Endothelial cell of umbilical vein (primary cell): ENCODE results near the gene ANKRD44. TPM values are rescaled to one million over a fixed set of nuclear protein-coding genes. Genes with fewer than 3 reads are reported as not detected.

Experiments used
- BruUV-seq: library from RNA; stranded (reverse); fragments of 400-500 nt; replicated peaks from 2 replicates; lab custom pipeline; 2021; lab: Mats Ljungman, UMichigan
- CTCF ChIA-PET: fragments of 300-600, 350-600 bp; sonication (Branson Sonifier 250); formaldehyde crosslinking; loops from one replicate; lab custom pipeline; 2021; ENCODE audit warnings: antibody characterized with exemption, inconsistent platforms; lab: Charles Lee
- POLR2A ChIA-PET: fragments of 300-600, 350-600 bp; sonication (Branson Sonifier 250); formaldehyde crosslinking; loops from one replicate; lab custom pipeline; 2021; ENCODE audit warnings: antibody characterized with exemption, inconsistent platforms; lab: Charles Lee
- DNase-seq: peaks from one replicate; pipeline ENCODE4 v3.0.0-alpha.2; 2011; ENCODE audit warnings: low read depth, low spot score
- FAIRE-seq: peaks from 2 replicates; lab custom pipeline; 2011; peaks lifted over from hg19 to GRCh38; lab: Jason Lieb, UNC
- H2AFZ ChIP-seq: 2 replicates; pipeline ENCODE4 v1.6.0; 2012; ENCODE audit warnings: low read depth, low read length, control low read depth, inconsistent platforms
- H3K27ac ChIP-seq: 2 replicates; pipeline ENCODE4 v1.5.1; 2011; ENCODE audit warnings: low read depth, mild to moderate bottlenecking, control low read depth, low read length, moderate library complexity; ENCODE audit not compliant: insufficient read depth
- H3K27me3 ChIP-seq, 2 experiments: 2 replicates each; pipeline versions ENCODE4 v1.6.0 to v1.6.1; 2011; ENCODE audit warnings: low read length in 2 of 2, mixed read lengths in 1 of 2; ENCODE audit not compliant: control insufficient read depth in 2 of 2, insufficient read depth in 2 of 2
- H3K36me3 ChIP-seq, 2 experiments: 2 replicates in 1 of 2; 3 replicates in 1 of 2; pipeline ENCODE4 v1.5.1; 2011; ENCODE audit warnings: low read length in 2 of 2, mild to moderate bottlenecking in 1 of 2, moderate library complexity in 1 of 2; ENCODE audit not compliant: control insufficient read depth in 2 of 2, insufficient read depth in 2 of 2; ENCODE audit errors: extremely low read depth in 1 of 2
- H3K4me1 ChIP-seq: 3 replicates; pipeline ENCODE4 v1.5.1; 2011; ENCODE audit warnings: mild to moderate bottlenecking, low read length; ENCODE audit not compliant: control insufficient read depth, insufficient read depth; ENCODE audit errors: extremely low read depth
- H3K4me2 ChIP-seq: 2 replicates; pipeline ENCODE4 v1.6.1; 2011; ENCODE audit warnings: low read length, control low read depth, mixed read lengths; ENCODE audit not compliant: insufficient read depth
- H3K4me3 ChIP-seq, 3 experiments: fragments of 200-600 bp in 1 of 3; sonication (generic), shearing (Covaris generic) in 1 of 3; replicated peaks in 1 of 3; 2 replicates each; pipeline ENCODE4 v1.5.1; 2011 to 2016; ENCODE audit warnings: control low read depth in 3 of 3, low read length in 3 of 3, mild to moderate bottlenecking in 2 of 3, inconsistent platforms in 1 of 3, low read depth in 1 of 3, moderate library complexity in 1 of 3; ENCODE audit not compliant: insufficient read depth in 1 of 3
- H3K79me2 ChIP-seq: 2 replicates; pipeline ENCODE4 v1.6.0; 2012; ENCODE audit warnings: low read length, inconsistent platforms; ENCODE audit not compliant: control insufficient read depth, insufficient read depth
- H3K9ac ChIP-seq: replicated peaks from 2 replicates; pipeline ENCODE3; 2011; ENCODE audit warnings: low read length, control low read depth; ENCODE audit not compliant: insufficient read depth; ENCODE audit errors: extremely low read depth
- H3K9me1 ChIP-seq: replicated peaks from 3 replicates; pipeline ENCODE4 v1.6.0; 2011; ENCODE audit warnings: mild to moderate bottlenecking, low read length; ENCODE audit not compliant: control insufficient read depth, insufficient read depth; ENCODE audit errors: extremely low read depth
- H3K9me3 ChIP-seq: replicated peaks from 2 replicates; pipeline ENCODE4 v1.5.1; 2012; ENCODE audit warnings: low read length, inconsistent platforms; ENCODE audit not compliant: control insufficient read depth, insufficient read depth
- H4K20me1 ChIP-seq: replicated peaks from 2 replicates; pipeline ENCODE3; 2011; ENCODE audit warnings: mild to moderate bottlenecking, low read length; ENCODE audit not compliant: control insufficient read depth, insufficient read depth; ENCODE audit errors: extremely low read depth
- CTCF ChIP-seq, 2 donors: IDR thresholded peaks; 1 replicate in 1 of 2; 2 replicates in 1 of 2; pipeline ENCODE4 v1.5.1; 2011; ENCODE audit warnings: low read length in 2 of 2, mild to moderate bottlenecking in 2 of 2, moderate library complexity in 2 of 2, control low read depth in 1 of 2, inconsistent platforms in 1 of 2, low read depth in 1 of 2; ENCODE audit not compliant: insufficient read depth in 1 of 2; ENCODE audit errors: extremely low read depth in 1 of 2
- EZH2 ChIP-seq: IDR thresholded peaks from 2 replicates; pipeline ENCODE4 v1.6.1; 2012; ENCODE audit warnings: borderline replicate concordance, low read depth, mild to moderate bottlenecking, moderate library complexity, low read length, inconsistent platforms; ENCODE audit not compliant: severe bottlenecking
- FOS ChIP-seq: IDR thresholded peaks from 2 replicates; pipeline ENCODE4 v1.6.1; 2011; ENCODE audit warnings: mild to moderate bottlenecking, low read length, moderate library complexity, borderline replicate concordance; ENCODE audit not compliant: insufficient read depth
- GATA2 ChIP-seq: IDR thresholded peaks from 2 replicates; pipeline ENCODE4 v1.7.0; 2011; ENCODE audit warnings: low read depth, mild to moderate bottlenecking, moderate library complexity, mixed read lengths, low read length; ENCODE audit not compliant: insufficient read length, insufficient read depth
- JUN ChIP-seq: IDR thresholded peaks from 2 replicates; pipeline ENCODE4 v1.6.1; 2011; ENCODE audit warnings: borderline replicate concordance, low read depth; ENCODE audit not compliant: insufficient read length, insufficient read depth
- MAX ChIP-seq: IDR thresholded peaks from 2 replicates; pipeline ENCODE4 v1.6.1; 2011; ENCODE audit not compliant: insufficient read depth, insufficient read length
- MYC ChIP-seq: IDR thresholded peaks from one replicate; pipeline ENCODE4 v1.6.1; 2011; ENCODE audit warnings: mild to moderate bottlenecking, low read depth, low read length
- POLR2A ChIP-seq: IDR thresholded peaks from 2 replicates; pipeline ENCODE4 v1.6.1; 2012; ENCODE audit warnings: low read depth, mild to moderate bottlenecking, control low read depth, low read length
- POLR2AphosphoS5 ChIP-seq: IDR thresholded peaks from 2 replicates; pipeline ENCODE4 v1.6.1; 2012; ENCODE audit warnings: low read depth, mild to moderate bottlenecking, control low read depth, low read length, moderate library complexity; ENCODE audit not compliant: insufficient read depth
- dilution Hi-C: fragments of 300-500 bp; cut with MboI; formaldehyde crosslinking; loops from one replicate; pipeline ENCODE4 v1.15.0; 2019; ENCODE audit warnings: low sequenced_read_pairs; ENCODE audit not compliant: extremely low pct_ligation_motif_present
- intact Hi-C: fragments of 100-400 bp; cut with micrococcal nuclease; formaldehyde crosslinking; loops from one replicate; pipeline ENCODE4 v1.10.0; 2022
- polyA plus RNA-seq, 4 experiments: library from polyadenylated mRNA; depleted of rRNA in 3 of 4; stranded (reverse) in 3 of 4; unstranded in 1 of 4; fragments of >200 nt; gene quantifications; 2 replicates each; pipeline versions ENCODE4 v1.2.1 to v1.2.3, GENCODE V29; 2011 to 2012; ENCODE audit warnings: missing spikeins in 1 of 4
- total RNA-seq: library from RNA; stranded (reverse); gene quantifications from 2 replicates; pipeline ENCODE4 v1.2.3, GENCODE V29; 2021

ANKRD44 gene
- total and polyA plus RNA-seq, 2 donors (not counting 3 experiments of a cell fraction or from before 2014, with no cell fraction given) = 3.4 to 6.1 TPM

GRCh38 chr2:197184959-197185586 is 125.5 kb downstream of the ANKRD44 start:
- H3K36me3 ChIP-seq = no peaks in the 10 kb centered on the region
- H3K9me3 ChIP-seq = no peaks in the 10 kb centered on the region
- TF ChIP-seq EZH2 = no peak
- no peaks in the 10 kb centered on the region for H3K79me2 ChIP-seq
- intact Hi-C loops (no loop called here), dilution Hi-C loops (no loop called here)
- peaks cover 7% of the 10 kb centered on the region for H3K4me1 ChIP-seq
- peaks cover 0 to 5% of the 10 kb centered on the region in 2 experiments for H3K27me3 ChIP-seq
- ChIA-PET POLR2A (no interaction called here), CTCF (interaction anchor here (0.7 to 1.1 kb wide), 2 partner anchors 17 to 48 kb away, joined by 3 read pairs; no protein-coding TSS in a partner anchor)
- no peaks in the 10 kb centered on the region for H4K20me1 ChIP-seq
- no peak overlapping the region for H3K4me3 ChIP-seq
- no peak overlapping the region for H3K27ac ChIP-seq
- H3K9me1 ChIP-seq = no peaks in the 10 kb centered on the region
- no peak for DNase-seq
- no peak overlapping the region for H3K4me2 ChIP-seq
- no peak overlapping the region for H3K9ac ChIP-seq
- FAIRE-seq = no peak
- no TSS peak for BruUV-seq
- no peak overlapping the region for H2AFZ ChIP-seq

GRCh38 chr2:197183355-197183754 is 127.2 kb downstream of the ANKRD44 start:
- H3K4me1 ChIP-seq = peaks cover 15% of the 10 kb centered on the region
- no peak for TF ChIP-seq POLR2A
- no peak for TF ChIP-seq MAX
- TF ChIP-seq CTCF (IDR thresholded peaks at IDR 0.05; ENCODE audit: extremely low read depth in 1 of 2, insufficient read depth in 1 of 2, low read depth in 1 of 2, low read length in 2 of 2) = no peak
- no peak for TF ChIP-seq MYC
- no peak for TF ChIP-seq EZH2
- TF ChIP-seq FOS = no peak
- no peak for TF ChIP-seq POLR2AphosphoS5
- no peak for TF ChIP-seq JUN
- TF ChIP-seq GATA2 = no peak
- H3K9me3 ChIP-seq = no peaks in the 10 kb centered on the region
- dilution Hi-C loops = no loop called here
- H3K9ac ChIP-seq = no peak overlapping the region
- H2AFZ ChIP-seq = no peak overlapping the region
- no peak overlapping the region for H3K27ac ChIP-seq
- no peaks in the 10 kb centered on the region for H3K79me2 ChIP-seq
- no peak for FAIRE-seq
- no TSS peak for BruUV-seq
- no peaks in the 10 kb centered on the region for H4K20me1 ChIP-seq
- H3K4me3 ChIP-seq = no peak overlapping the region
- CTCF ChIA-PET = interaction anchor here (2.1 kb wide), 1 partner anchor 15 kb away, joined by 10 read pairs; no protein-coding TSS in a partner anchor
- no peaks in the 10 kb centered on the region for H3K27me3 ChIP-seq
- POLR2A ChIA-PET = no interaction called here
- H3K36me3 ChIP-seq = no peaks in the 10 kb centered on the region
- DNase-seq = no peak
- no peaks in the 10 kb centered on the region for H3K9me1 ChIP-seq
- intact Hi-C loops = no loop called here
- H3K4me2 ChIP-seq = no peak overlapping the region
